DND-41 (cell line): Measurements from ENCODE around the gene NOS1AP.

Experiments
- CTCF ChIP-seq: IDR thresholded peaks from 2 replicates; pipeline ENCODE4 v1.5.1; 2012; ENCODE audit warnings: borderline replicate concordance, low read length, moderate library complexity, mild to moderate bottlenecking; ENCODE audit not compliant: poor library complexity, severe bottlenecking; ENCODE audit errors: extremely low read depth
- EZH2 ChIP-seq: IDR thresholded peaks from 3 replicates; pipeline ENCODE4 v1.6.1; 2012; ENCODE audit warnings: borderline replicate concordance, low read depth, mild to moderate bottlenecking, moderate library complexity, low read length, inconsistent platforms; ENCODE audit not compliant: severe bottlenecking

- TF ChIP-seq CTCF (no peak), EZH2 (no peak)
Observed at GRCh38 chr1:162299018-162299417, 229.5 kb downstream of the NOS1AP start.
